ENCODE measurements around the gene SDK1.
"Not testable (repeated sequence)": the region's sequence is repeated elsewhere in the genome, so short reads cannot be mapped to it uniquely, and the experiment has no call there.

Gene SDK1

GRCh38 chr7:3725155-3726059, 424.4 kb downstream of the SDK1 start:
- Mint-ChIP-seq H3K27me3 (peaks cover 6% of the 10 kb centered on the region), H3K4me1 (ENCODE audit: low read depth) (no peaks in the 10 kb centered on the region), H3K4me3 (no peak overlapping the region), H3K36me3 (ENCODE audit: low read depth) (no peaks in the 10 kb centered on the region), H3K27ac (no peak overlapping the region), H3K9me3 (no peaks in the 10 kb centered on the region)
- no peak for DNase-seq

- no peaks in the 10 kb centered on the region for H3K9me3 Mint-ChIP-seq
- H3K27ac Mint-ChIP-seq = no peak overlapping the region
- DNase-seq = no peak
- H3K4me3 Mint-ChIP-seq = no peak overlapping the region
- H3K36me3 Mint-ChIP-seq (ENCODE audit: low read depth) = no peaks in the 10 kb centered on the region
- H3K4me1 Mint-ChIP-seq (ENCODE audit: low read depth) = no peaks in the 10 kb centered on the region
- peaks cover 6% of the 10 kb centered on the region for H3K27me3 Mint-ChIP-seq
Measured at GRCh38 chr7:3730276-3730675, 429.2 kb downstream of the SDK1 start.

- Mint-ChIP-seq H3K9me3 (no peaks in the 10 kb centered on the region), H3K27me3 (peaks cover 6% of the 10 kb centered on the region), H3K36me3 (ENCODE audit: low read depth) (no peaks in the 10 kb centered on the region), H3K4me3 (no peak overlapping the region), H3K4me1 (ENCODE audit: low read depth) (no peaks in the 10 kb centered on the region), H3K27ac (no peak overlapping the region)
- no peak for DNase-seq
Measured at GRCh38 chr7:3732395-3733005, 431.4 kb downstream of the SDK1 start.

- H3K27me3 Mint-ChIP-seq = peaks cover 3% of the 10 kb centered on the region
- H3K36me3 Mint-ChIP-seq (ENCODE audit: low read depth) = no peaks in the 10 kb centered on the region
- H3K4me3 Mint-ChIP-seq = no peak overlapping the region
- DNase-seq = no peak
- H3K9me3 Mint-ChIP-seq = no peaks in the 10 kb centered on the region
- no peak overlapping the region for H3K27ac Mint-ChIP-seq
- H3K4me1 Mint-ChIP-seq (ENCODE audit: low read depth) = no peaks in the 10 kb centered on the region
Measured at GRCh38 chr7:3733541-3734140, 432.6 kb downstream of the SDK1 start.

- peaks cover 13% of the 10 kb centered on the region for H3K9me3 Mint-ChIP-seq
- no peak overlapping the region for H3K4me3 Mint-ChIP-seq
- no peaks in the 10 kb centered on the region for H3K4me1 Mint-ChIP-seq (ENCODE audit: low read depth)
- H3K27ac Mint-ChIP-seq = no peak overlapping the region
- no peaks in the 10 kb centered on the region for H3K36me3 Mint-ChIP-seq (ENCODE audit: low read depth)
- no peak for DNase-seq
- H3K27me3 Mint-ChIP-seq = peaks cover 10% of the 10 kb centered on the region
Measured at GRCh38 chr7:3738964-3739363, 437.9 kb downstream of the SDK1 start.

- H3K27me3 Mint-ChIP-seq = peaks cover 10% of the 10 kb centered on the region
- H3K27ac Mint-ChIP-seq = no peak overlapping the region
- no peak overlapping the region for H3K4me3 Mint-ChIP-seq
- peaks cover 13% of the 10 kb centered on the region for H3K9me3 Mint-ChIP-seq
- no peak for DNase-seq
- no peaks in the 10 kb centered on the region for H3K4me1 Mint-ChIP-seq (ENCODE audit: low read depth)
- no peaks in the 10 kb centered on the region for H3K36me3 Mint-ChIP-seq (ENCODE audit: low read depth)
Measured at GRCh38 chr7:3739983-3740382, 438.9 kb downstream of the SDK1 start.

GRCh38 chr7:3747467-3747866, 446.4 kb downstream of the SDK1 start:
- Mint-ChIP-seq H3K4me1 (ENCODE audit: low read depth) (no peaks in the 10 kb centered on the region), H3K36me3 (ENCODE audit: low read depth) (no peaks in the 10 kb centered on the region), H3K4me3 (no peak overlapping the region), H3K27ac (no peak overlapping the region), H3K9me3 (no peaks in the 10 kb centered on the region), H3K27me3 (no peaks in the 10 kb centered on the region)
- DNase-seq = no peak

- H3K27ac Mint-ChIP-seq = no peak overlapping the region
Measured at GRCh38 chr7:3748389-3748788, 447.3 kb downstream of the SDK1 start.

GRCh38 chr7:3753868-3754267, 452.8 kb downstream of the SDK1 start:
- Mint-ChIP-seq H3K36me3 (ENCODE audit: low read depth) (no peaks in the 10 kb centered on the region), H3K27me3 (peaks cover 8% of the 10 kb centered on the region), H3K9me3 (no peaks in the 10 kb centered on the region), H3K4me3 (no peak overlapping the region), H3K4me1 (ENCODE audit: low read depth) (no peaks in the 10 kb centered on the region), H3K27ac (no peak overlapping the region)
- no peak for DNase-seq

More at GRCh38 chr7:3748389-3748788, 447.3 kb downstream of the SDK1 start:
- H3K9me3 Mint-ChIP-seq = no peaks in the 10 kb centered on the region
- H3K27me3 Mint-ChIP-seq = no peaks in the 10 kb centered on the region
- no peak overlapping the region for H3K4me3 Mint-ChIP-seq
- H3K36me3 Mint-ChIP-seq (ENCODE audit: low read depth) = no peaks in the 10 kb centered on the region
- DNase-seq = no peak
- H3K4me1 Mint-ChIP-seq (ENCODE audit: low read depth) = no peaks in the 10 kb centered on the region

GRCh38 chr7:3754493-3755341, 453.7 kb downstream of the SDK1 start:
- Mint-ChIP-seq H3K27ac (no peak overlapping the region), H3K27me3 (peaks cover 8% of the 10 kb centered on the region), H3K4me1 (ENCODE audit: low read depth) (no peaks in the 10 kb centered on the region), H3K9me3 (no peaks in the 10 kb centered on the region), H3K4me3 (no peak overlapping the region), H3K36me3 (ENCODE audit: low read depth) (no peaks in the 10 kb centered on the region)
- no peak for DNase-seq

GRCh38 chr7:3755778-3756453, 454.9 kb downstream of the SDK1 start:
- H3K27ac Mint-ChIP-seq; H3K9me3 Mint-ChIP-seq; H3K4me3 Mint-ChIP-seq; H3K4me1 Mint-ChIP-seq (ENCODE audit: low read depth); DNase-seq; H3K36me3 Mint-ChIP-seq (ENCODE audit: low read depth): not testable (repeated sequence)
- peaks cover 12% of the 10 kb centered on the region for H3K27me3 Mint-ChIP-seq

GRCh38 chr7:3757059-3757458, 456.0 kb downstream of the SDK1 start:
- no peaks in the 10 kb centered on the region for H3K4me1 Mint-ChIP-seq (ENCODE audit: low read depth)

GRCh38 chr7:3760651-3761050, 459.6 kb downstream of the SDK1 start:
- H3K27me3 Mint-ChIP-seq = peaks cover 21% of the 10 kb centered on the region
- no peak for DNase-seq
- no peaks in the 10 kb centered on the region for H3K9me3 Mint-ChIP-seq
- no peaks in the 10 kb centered on the region for H3K4me1 Mint-ChIP-seq (ENCODE audit: low read depth)
- no peak overlapping the region for H3K4me3 Mint-ChIP-seq
- no peak overlapping the region for H3K27ac Mint-ChIP-seq
- H3K36me3 Mint-ChIP-seq (ENCODE audit: low read depth) = no peaks in the 10 kb centered on the region

More at GRCh38 chr7:3757059-3757458, 456.0 kb downstream of the SDK1 start:
- DNase-seq = no peak
- Mint-ChIP-seq H3K9me3 (no peaks in the 10 kb centered on the region), H3K27me3 (peaks cover 13% of the 10 kb centered on the region), H3K27ac (no peak overlapping the region), H3K36me3 (ENCODE audit: low read depth) (no peaks in the 10 kb centered on the region), H3K4me3 (no peak overlapping the region)
